Keratinocyte (primary cell): ENCODE data around the gene CTTNBP2. TPM values are rescaled to one million over a fixed set of nuclear protein-coding genes. Genes with fewer than 3 reads are reported as not detected.

ENCODE experiments used
- DNase-seq: peaks from one replicate; pipeline ENCODE4 v3.0.0-alpha.2; 2011; ENCODE audit warnings: low read depth, missing footprints, low spot score
- FAIRE-seq: peaks from 2 replicates; lab custom pipeline; 2011; peaks lifted over from hg19 to GRCh38; lab: Jason Lieb, UNC
- H2AFZ ChIP-seq: 2 replicates; pipeline ENCODE4 v1.6.0; 2012; ENCODE audit warnings: low read length, control low read depth, inconsistent platforms; ENCODE audit not compliant: control insufficient read depth
- H3K27ac ChIP-seq: 2 replicates; pipeline ENCODE4 v1.5.1; 2011; ENCODE audit warnings: low read length; ENCODE audit not compliant: control insufficient read depth, insufficient read depth
- H3K27me3 ChIP-seq: 3 replicates; pipeline ENCODE4 v1.6.0; 2011; ENCODE audit warnings: low read length; ENCODE audit not compliant: control insufficient read depth, insufficient read depth; ENCODE audit errors: extremely low read depth
- H3K36me3 ChIP-seq, 2 experiments: 2 replicates in 1 of 2; 3 replicates in 1 of 2; pipeline ENCODE4 v1.5.1; 2011; ENCODE audit warnings: low read length in 2 of 2, mild to moderate bottlenecking in 1 of 2; ENCODE audit not compliant: control insufficient read depth in 2 of 2, insufficient read depth in 2 of 2; ENCODE audit errors: extremely low read depth in 1 of 2
- H3K4me1 ChIP-seq: 3 replicates; pipeline ENCODE4 v1.5.1; 2011; ENCODE audit warnings: low read length; ENCODE audit not compliant: control insufficient read depth, insufficient read depth; ENCODE audit errors: extremely low read depth
- H3K4me2 ChIP-seq: 3 replicates; pipeline ENCODE4 v1.6.0; 2011; ENCODE audit warnings: low read depth, low read length; ENCODE audit not compliant: control insufficient read depth, insufficient read depth; ENCODE audit errors: extremely low read depth
- H3K4me3 ChIP-seq, 3 experiments: fragments of 200-600 bp in 1 of 3; sonication (generic) in 1 of 3; 2 replicates in 2 of 3; 3 replicates in 1 of 3; pipeline ENCODE4 v1.5.1; 2011 to 2016; ENCODE audit warnings: low read length in 3 of 3, mild to moderate bottlenecking in 3 of 3, control low read depth in 2 of 3, inconsistent platforms in 1 of 3, low read depth in 1 of 3, mixed read lengths in 1 of 3, mixed run types in 1 of 3, moderate library complexity in 1 of 3; ENCODE audit not compliant: control insufficient read depth in 2 of 3, insufficient read depth in 2 of 3; ENCODE audit errors: extremely low read depth in 1 of 3
- H3K79me2 ChIP-seq: 2 replicates; pipeline ENCODE4 v1.6.0; 2012; ENCODE audit warnings: low read length; ENCODE audit not compliant: control insufficient read depth, insufficient read depth
- H3K9ac ChIP-seq: 3 replicates; pipeline ENCODE4 v1.6.0; 2011; ENCODE audit warnings: low read length; ENCODE audit not compliant: control insufficient read depth, insufficient read depth; ENCODE audit errors: extremely low read depth
- H3K9me1 ChIP-seq: 3 replicates; pipeline ENCODE4 v1.6.0; 2011; ENCODE audit warnings: low read length; ENCODE audit not compliant: control insufficient read depth, insufficient read depth; ENCODE audit errors: extremely low read depth
- H3K9me3 ChIP-seq: 2 replicates; pipeline ENCODE4 v1.5.1; 2012; ENCODE audit warnings: low read depth, low read length; ENCODE audit not compliant: control insufficient read depth
- H4K20me1 ChIP-seq: 3 replicates; pipeline ENCODE4 v1.6.0; 2011; ENCODE audit warnings: low read length; ENCODE audit not compliant: control insufficient read depth, insufficient read depth; ENCODE audit errors: extremely low read depth
- CTCF ChIP-seq, 3 experiments: IDR thresholded peaks in 1 of 3; conservative IDR thresholded peaks in 1 of 3; optimal IDR thresholded peaks in 1 of 3; 2 replicates in 2 of 3; 3 replicates in 1 of 3; pipeline versions ENCODE3 to v1.5.1; 2011; ENCODE audit warnings: low read length in 3 of 3, mild to moderate bottlenecking in 3 of 3, moderate library complexity in 2 of 3, control low read depth in 1 of 3, inconsistent platforms in 1 of 3; ENCODE audit not compliant: insufficient read depth in 2 of 3; ENCODE audit errors: extremely low read depth in 1 of 3
- EZH2 ChIP-seq: IDR thresholded peaks from one replicate; pipeline ENCODE4 v1.6.1; 2012; ENCODE audit warnings: inconsistent platforms, mild to moderate bottlenecking, low read length, moderate library complexity
- dilution Hi-C: fragments of 300-500 bp; cut with MboI; formaldehyde crosslinking; loops from one replicate; pipeline ENCODE4 v1.7.0; 2020; ENCODE audit warnings: low sequenced_read_pairs; ENCODE audit not compliant: extremely low pct_ligation_motif_present
- polyA plus RNA-seq, 5 experiments: library from polyadenylated mRNA; depleted of rRNA in 3 of 5; stranded (reverse) in 3 of 5; stranded (forward) in 1 of 5; unstranded in 1 of 5; fragments of >200 nt; gene quantifications; 1 replicate in 1 of 5; 2 replicates in 3 of 5; 3 replicates in 1 of 5; pipeline versions ENCODE4 v1.2.1 to v1.2.3, GENCODE V29; 2011 to 2012; ENCODE audit warnings: missing spikeins in 2 of 5, low read depth in 1 of 5, low replicate concordance in 1 of 5

The CTTNBP2 gene
- polyA plus RNA-seq, 1 donor (not counting 4 experiments of a cell fraction or from before 2014, with no cell fraction given), result 0.55 TPM

- Histone ChIP-seq H3K4me2 (no peak overlapping the region), H3K9me1 (no peaks in the 10 kb centered on the region), H3K79me2 (no peaks in the 10 kb centered on the region), H3K4me3 (no peak overlapping the region), H3K27me3 (peaks cover 17% of the 10 kb centered on the region), H2AFZ (no peak overlapping the region), H3K36me3 (no peaks in the 10 kb centered on the region), H3K9ac (no peak overlapping the region), H3K9me3 (no peaks in the 10 kb centered on the region), H3K4me1 (peaks cover 7% of the 10 kb centered on the region), H4K20me1 (no peaks in the 10 kb centered on the region), H3K27ac (no peak overlapping the region)
- DNase-seq (no peak), FAIRE-seq (no peak)
- TF ChIP-seq CTCF (optimal IDR thresholded peaks at IDR 0.05 in 1 of 3, IDR thresholded peaks at IDR 0.05 in 1 of 3, conservative IDR thresholded peaks at IDR 0.05 in 1 of 3; ENCODE audit: extremely low read depth in 1 of 3, insufficient read depth in 2 of 3, low read length in 3 of 3) (no peak), EZH2 (no peak)
- dilution Hi-C loops, result no loop called here
Measured at GRCh38 chr7:117874191-117874700, 1.0 kb upstream of the CTTNBP2 start.

GRCh38 chr7:117872561-117873309 lies 506 bp downstream of the CTTNBP2 start:
- peak overlapping the region; percentile 58 for H3K4me2 ChIP-seq
- H2AFZ ChIP-seq, result peak overlapping the region; percentile 69
- peaks cover 17% of the 10 kb centered on the region for H3K27me3 ChIP-seq
- H4K20me1 ChIP-seq, result no peaks in the 10 kb centered on the region
- DNase-seq (no peak), FAIRE-seq (no peak)
- H3K79me2 ChIP-seq, result no peaks in the 10 kb centered on the region
- dilution Hi-C loops, result no loop called here
- TF ChIP-seq EZH2, result peak; percentile 42
- TF ChIP-seq CTCF (optimal IDR thresholded peaks at IDR 0.05 in 1 of 3, IDR thresholded peaks at IDR 0.05 in 1 of 3, conservative IDR thresholded peaks at IDR 0.05 in 1 of 3; ENCODE audit: extremely low read depth in 1 of 3, insufficient read depth in 2 of 3, low read length in 3 of 3), result peak in 1 of 3 experiments; percentile 48
- H3K4me1 ChIP-seq, result peaks cover 7% of the 10 kb centered on the region
- H3K9me1 ChIP-seq, result no peaks in the 10 kb centered on the region
- no peak overlapping the region for H3K27ac ChIP-seq
- no peaks in the 10 kb centered on the region for H3K9me3 ChIP-seq
- H3K4me3 ChIP-seq, result peak overlapping the region; percentile 33 to 66 (median 61)
- peak overlapping the region; percentile 38 for H3K9ac ChIP-seq
- H3K36me3 ChIP-seq, result no peaks in the 10 kb centered on the region
